Tibial nerve (tissue), 4 donors: ENCODE measurements around the gene RPLP1.

Experiments
- EP300 ChIP-seq, 2 donors: sonication (generic); formaldehyde crosslinking; IDR thresholded peaks; one replicate each; pipeline ENCODE4 v1.6.1; 2017; ENCODE audit warnings: antibody characterized with exemption in 2 of 2, mild to moderate bottlenecking in 1 of 2
- TF ChIP-seq, protein P1 (sequence below), 5 experiments: fragments of 200-600 bp in 3 of 5; fragments of 450-650 bp in 2 of 5; sonication (generic) in 3 of 5; IDR thresholded peaks; one replicate each; pipeline ENCODE4 v1.5.1; 2016 to 2019; ENCODE audit warnings: antibody characterized with exemption in 5 of 5, mild to moderate bottlenecking in 3 of 5, moderate library complexity in 2 of 5

DNA sequence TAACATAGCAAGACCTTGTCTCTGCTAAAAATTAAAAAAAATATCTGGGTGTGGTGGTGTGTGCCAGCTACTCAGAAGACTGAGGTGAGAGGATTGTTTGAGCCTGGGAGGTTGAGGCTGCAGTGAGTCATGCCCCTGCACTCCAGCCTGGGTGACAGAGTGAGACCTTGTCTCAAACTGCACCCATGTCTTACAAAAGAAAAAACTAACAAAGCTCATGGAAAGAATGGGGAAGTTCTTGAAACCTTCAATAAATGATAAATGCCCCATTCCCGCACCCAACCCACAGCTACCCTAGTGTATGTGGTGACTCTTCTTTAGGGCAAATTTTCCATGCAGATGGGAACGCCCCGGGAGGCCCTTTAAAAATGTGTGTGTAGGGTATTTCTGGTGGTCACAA lies 28.3 kb downstream of the RPLP1 start:
- TF ChIP-seq, protein P1, sequence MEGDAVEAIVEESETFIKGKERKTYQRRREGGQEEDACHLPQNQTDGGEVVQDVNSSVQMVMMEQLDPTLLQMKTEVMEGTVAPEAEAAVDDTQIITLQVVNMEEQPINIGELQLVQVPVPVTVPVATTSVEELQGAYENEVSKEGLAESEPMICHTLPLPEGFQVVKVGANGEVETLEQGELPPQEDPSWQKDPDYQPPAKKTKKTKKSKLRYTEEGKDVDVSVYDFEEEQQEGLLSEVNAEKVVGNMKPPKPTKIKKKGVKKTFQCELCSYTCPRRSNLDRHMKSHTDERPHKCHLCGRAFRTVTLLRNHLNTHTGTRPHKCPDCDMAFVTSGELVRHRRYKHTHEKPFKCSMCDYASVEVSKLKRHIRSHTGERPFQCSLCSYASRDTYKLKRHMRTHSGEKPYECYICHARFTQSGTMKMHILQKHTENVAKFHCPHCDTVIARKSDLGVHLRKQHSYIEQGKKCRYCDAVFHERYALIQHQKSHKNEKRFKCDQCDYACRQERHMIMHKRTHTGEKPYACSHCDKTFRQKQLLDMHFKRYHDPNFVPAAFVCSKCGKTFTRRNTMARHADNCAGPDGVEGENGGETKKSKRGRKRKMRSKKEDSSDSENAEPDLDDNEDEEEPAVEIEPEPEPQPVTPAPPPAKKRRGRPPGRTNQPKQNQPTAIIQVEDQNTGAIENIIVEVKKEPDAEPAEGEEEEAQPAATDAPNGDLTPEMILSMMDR (IDR thresholded peaks at IDR 0.05): no peak
- no peak for TF ChIP-seq EP300 (IDR thresholded peaks at IDR 0.05)
